Sigmoid colon (tissue), 7 donors: Measurements from ENCODE around the gene NAALADL2. TPM values are rescaled to one million over a fixed set of nuclear protein-coding genes. Genes with fewer than 3 reads are reported as not detected.

Source experiments
- DNase-seq: peaks from one replicate; pipeline ENCODE4 v3.0.0-alpha.2; 2019
- H3K27ac ChIP-seq, 4 donors: fragments of 200-600 bp; sonication (generic); one replicate each; pipeline ENCODE4 v1.5.1; 2016 to 2019; ENCODE audit warnings: mild to moderate bottlenecking in 1 of 4
- H3K27me3 ChIP-seq, 3 donors: fragments of 200-600 bp; sonication (generic); one replicate each; pipeline ENCODE4 v1.5.1; 2019; ENCODE audit warnings: mild to moderate bottlenecking in 1 of 3
- H3K36me3 ChIP-seq, 4 donors: fragments of 200-600 bp; sonication (generic); one replicate each; pipeline ENCODE4 v1.5.1; 2016 to 2019
- H3K4me1 ChIP-seq, 4 donors: fragments of 200-600 bp; sonication (generic); one replicate each; pipeline ENCODE4 v1.5.1; 2017 to 2019
- H3K4me3 ChIP-seq, 4 donors: fragments of 200-600 bp; sonication (generic); one replicate each; pipeline ENCODE4 v1.5.1; 2017 to 2019; ENCODE audit warnings: mild to moderate bottlenecking in 2 of 4, moderate library complexity in 1 of 4
- H3K9me3 ChIP-seq, 4 donors: fragments of 200-600 bp in 3 of 4; sonication (generic) in 3 of 4; one replicate each; pipeline versions ENCODE4 v1.5.1 to v1.6.1; 2013 to 2019
- CTCF ChIP-seq, 4 experiments: fragments of 450-650 bp in 3 of 4; fragments of 200-600 bp in 1 of 4; IDR thresholded peaks; one replicate each; pipeline ENCODE4 v1.5.1; 2016 to 2019; ENCODE audit warnings: antibody characterized with exemption in 4 of 4, mild to moderate bottlenecking in 3 of 4, moderate library complexity in 2 of 4
- EP300 ChIP-seq, 4 donors: sonication (generic); formaldehyde crosslinking; IDR thresholded peaks; one replicate each; pipeline ENCODE4 v1.6.1; 2017; ENCODE audit warnings: antibody characterized with exemption in 4 of 4
- POLR2A ChIP-seq, 2 donors: fragments of 450-650 bp; IDR thresholded peaks; one replicate each; pipeline ENCODE4 v1.6.1; 2016; ENCODE audit warnings: antibody characterized with exemption in 2 of 2, mild to moderate bottlenecking in 2 of 2, moderate library complexity in 2 of 2
- POLR2AphosphoS5 ChIP-seq, 4 donors: sonication (generic); formaldehyde crosslinking; IDR thresholded peaks; one replicate each; pipeline ENCODE4 v1.6.1; 2017; ENCODE audit warnings: antibody characterized with exemption in 4 of 4
- WGBS, 2 donors: extraction: QIAGEN DNeasy Blood & Tissue Kit; methylation state at CpG; one replicate each; pipeline ENCODE4 v1.1.7; 2013; 5-methylcytosine and 5-hydroxymethylcytosine counted together
- intact Hi-C: fragments of 100-400 bp; cut with DNase I; formaldehyde crosslinking; loops from one replicate; pipeline ENCODE4 v1.15.1; 2023
- polyA plus RNA-seq, 3 donors: library from polyadenylated mRNA; stranded (reverse); fragments of 200-250 nt; gene quantifications; one replicate each; pipeline ENCODE4 v1.2.3, GENCODE V29; 2013
- total RNA-seq, 4 donors: library from RNA; depleted of rRNA; stranded (reverse); fragments of >200 nt; gene quantifications; one replicate each; pipeline ENCODE4 v1.1.0, GENCODE V29; 2016
- donor health status: healthy with polysubstance abuse.
- donor health status: Bipolar disorder and iron deficiency.
- donor health status: healthy.

Gene NAALADL2
- total and polyA plus RNA-seq, 7 donors, result 0.46 to 18.5 (median 6.0) TPM

GRCh38 chr3:175107995-175108394, 248.9 kb downstream of the NAALADL2 start:
- intact Hi-C loops, result no loop called here
- no peaks in the 10 kb centered on the region for H3K36me3 ChIP-seq
- H3K9me3 ChIP-seq, result no peaks in the 10 kb centered on the region
- no peak for TF ChIP-seq POLR2AphosphoS5 (IDR thresholded peaks at IDR 0.05)
- no peak for TF ChIP-seq EP300 (IDR thresholded peaks at IDR 0.05)
- TF ChIP-seq CTCF (IDR thresholded peaks at IDR 0.05), result no peak
- no peak for TF ChIP-seq POLR2A (IDR thresholded peaks at IDR 0.05)
- H3K27ac ChIP-seq, result no peak overlapping the region
- no peak for DNase-seq
- no peak overlapping the region for H3K4me3 ChIP-seq
- H3K4me1 ChIP-seq, result peaks cover 0 to 7% (median 2%) of the 10 kb centered on the region in 4 donors
- H3K27me3 ChIP-seq, result no peaks in the 10 kb centered on the region

GRCh38 chr3:175108613-175109151, 249.5 kb downstream of the NAALADL2 start:
- Histone ChIP-seq H3K4me1 (peaks cover 0 to 7% (median 2%) of the 10 kb centered on the region in 4 donors), H3K9me3 (no peaks in the 10 kb centered on the region), H3K36me3 (no peaks in the 10 kb centered on the region), H3K4me3 (no peak overlapping the region), H3K27ac (no peak overlapping the region), H3K27me3 (no peaks in the 10 kb centered on the region)
- no peak for DNase-seq
- intact Hi-C loops, result no loop called here
- WGBS, 2 donors, result 48 to 93% methylated on average over 2 of the region's 2 CpGs
- TF ChIP-seq CTCF (IDR thresholded peaks at IDR 0.05) (no peak), POLR2AphosphoS5 (IDR thresholded peaks at IDR 0.05) (no peak), EP300 (IDR thresholded peaks at IDR 0.05) (no peak), POLR2A (IDR thresholded peaks at IDR 0.05) (no peak)

- H3K36me3 ChIP-seq, result no peaks in the 10 kb centered on the region
- no peak overlapping the region for H3K27ac ChIP-seq
- intact Hi-C loops, result no loop called here
- no peak for DNase-seq
- TF ChIP-seq EP300 (IDR thresholded peaks at IDR 0.05) (no peak), POLR2A (IDR thresholded peaks at IDR 0.05) (no peak), CTCF (IDR thresholded peaks at IDR 0.05) (no peak), POLR2AphosphoS5 (IDR thresholded peaks at IDR 0.05) (no peak)
- WGBS, 2 donors, result 75 to 83% methylated on average over 2 of the region's 2 CpGs
- peaks cover 0 to 7% (median 2%) of the 10 kb centered on the region in 4 donors for H3K4me1 ChIP-seq
- H3K4me3 ChIP-seq, result no peak overlapping the region
- no peaks in the 10 kb centered on the region for H3K27me3 ChIP-seq
- H3K9me3 ChIP-seq, result no peaks in the 10 kb centered on the region
Measured at GRCh38 chr3:175111036-175111435, 251.9 kb downstream of the NAALADL2 start.

- Histone ChIP-seq H3K4me3 (no peak overlapping the region), H3K4me1 (no peaks in the 10 kb centered on the region), H3K9me3 (no peaks in the 10 kb centered on the region), H3K36me3 (no peaks in the 10 kb centered on the region), H3K27me3 (no peaks in the 10 kb centered on the region), H3K27ac (no peak overlapping the region)
- WGBS, 2 donors, result 91 to 93% methylated on average over 1 of the region's 1 CpG
- no peak for DNase-seq
- intact Hi-C loops, result no loop called here
- TF ChIP-seq EP300 (IDR thresholded peaks at IDR 0.05) (no peak), POLR2A (IDR thresholded peaks at IDR 0.05) (no peak), POLR2AphosphoS5 (IDR thresholded peaks at IDR 0.05) (no peak), CTCF (IDR thresholded peaks at IDR 0.05) (no peak)
Measured at GRCh38 chr3:175118382-175118941, 259.3 kb downstream of the NAALADL2 start.

GRCh38 chr3:175121225-175121624, 262.1 kb downstream of the NAALADL2 start:
- Histone ChIP-seq H3K36me3 (no peaks in the 10 kb centered on the region), H3K27ac (no peak overlapping the region), H3K27me3 (no peaks in the 10 kb centered on the region), H3K9me3 (peaks cover 0 to 5% (median 0%) of the 10 kb centered on the region in 4 donors), H3K4me3 (no peak overlapping the region), H3K4me1 (no peaks in the 10 kb centered on the region)
- DNase-seq, result no peak
- WGBS, 2 donors, result 31 to 60% methylated on average over 2 of the region's 2 CpGs
- TF ChIP-seq POLR2A (IDR thresholded peaks at IDR 0.05), result no peak
- no peak for TF ChIP-seq EP300 (IDR thresholded peaks at IDR 0.05)
- no peak for TF ChIP-seq CTCF (IDR thresholded peaks at IDR 0.05)
- no peak for TF ChIP-seq POLR2AphosphoS5 (IDR thresholded peaks at IDR 0.05)
- intact Hi-C loops, result no loop called here
